Measurements from ENCODE around the gene ZCWPW1.

GRCh38 chr7:100367251-100367620 is 61.3 kb downstream of the ZCWPW1 start:
- TF ChIP-seq, protein P1, sequence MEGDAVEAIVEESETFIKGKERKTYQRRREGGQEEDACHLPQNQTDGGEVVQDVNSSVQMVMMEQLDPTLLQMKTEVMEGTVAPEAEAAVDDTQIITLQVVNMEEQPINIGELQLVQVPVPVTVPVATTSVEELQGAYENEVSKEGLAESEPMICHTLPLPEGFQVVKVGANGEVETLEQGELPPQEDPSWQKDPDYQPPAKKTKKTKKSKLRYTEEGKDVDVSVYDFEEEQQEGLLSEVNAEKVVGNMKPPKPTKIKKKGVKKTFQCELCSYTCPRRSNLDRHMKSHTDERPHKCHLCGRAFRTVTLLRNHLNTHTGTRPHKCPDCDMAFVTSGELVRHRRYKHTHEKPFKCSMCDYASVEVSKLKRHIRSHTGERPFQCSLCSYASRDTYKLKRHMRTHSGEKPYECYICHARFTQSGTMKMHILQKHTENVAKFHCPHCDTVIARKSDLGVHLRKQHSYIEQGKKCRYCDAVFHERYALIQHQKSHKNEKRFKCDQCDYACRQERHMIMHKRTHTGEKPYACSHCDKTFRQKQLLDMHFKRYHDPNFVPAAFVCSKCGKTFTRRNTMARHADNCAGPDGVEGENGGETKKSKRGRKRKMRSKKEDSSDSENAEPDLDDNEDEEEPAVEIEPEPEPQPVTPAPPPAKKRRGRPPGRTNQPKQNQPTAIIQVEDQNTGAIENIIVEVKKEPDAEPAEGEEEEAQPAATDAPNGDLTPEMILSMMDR (IDR thresholded peaks at IDR 0.05), result no peak
- TF ChIP-seq POLR2A (IDR thresholded peaks at IDR 0.05) (no peak), POLR2AphosphoS5 (IDR thresholded peaks at IDR 0.05) (no peak)

Data from prostate gland (tissue), 2 donors.